Measurements from ENCODE around the gene ITM2B. TPM values are rescaled to one million over a fixed set of nuclear protein-coding genes. Genes with fewer than 3 reads are reported as not detected.
A peak's percentile ranks its signal among the peaks of the same experiment; 100 is the strongest.
"Not testable (repeated sequence)": the region's sequence is repeated elsewhere in the genome, so short reads cannot be mapped to it uniquely, and the experiment has no call there.

ITM2B gene
- total RNA-seq, 1 experiment from 2014 or later: 178 TPM

DNA sequence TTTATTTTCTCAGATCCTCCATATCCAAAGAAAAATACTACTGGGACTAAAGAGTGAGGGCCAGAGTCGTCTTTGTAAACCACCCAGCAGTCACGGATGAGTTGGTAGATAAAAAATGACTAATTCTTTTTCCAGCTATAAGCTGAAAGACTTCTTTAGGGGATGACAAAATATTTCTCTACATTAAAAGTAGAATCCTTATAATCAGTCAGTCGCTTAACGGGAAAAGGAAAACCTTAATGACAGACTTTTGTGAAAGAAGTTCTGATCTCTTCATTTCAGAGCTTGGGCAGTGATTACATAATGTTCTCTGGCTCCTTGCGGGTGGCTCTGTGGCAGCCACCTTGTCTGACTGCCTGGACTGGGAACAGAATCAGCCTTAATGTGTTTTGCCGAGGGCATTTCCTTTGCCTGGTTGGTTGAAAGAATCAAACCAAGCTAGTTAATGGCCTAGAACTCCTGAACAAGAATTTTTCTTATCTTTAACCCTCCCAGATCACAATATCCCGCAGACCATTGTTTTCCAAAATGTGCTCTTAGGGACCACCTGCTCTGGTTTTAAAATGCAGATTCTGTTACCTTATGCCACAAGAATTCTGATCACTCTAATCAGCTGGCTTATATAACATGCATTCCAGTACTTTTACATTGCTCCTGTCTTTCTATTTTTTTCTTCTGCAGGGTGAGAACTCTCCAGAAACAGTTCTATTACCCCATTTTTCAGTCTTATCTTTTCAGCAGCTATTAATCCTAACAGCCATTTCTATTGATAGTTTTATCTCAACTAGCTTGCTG, 2.5 kb downstream of the ITM2B start (continued):
- TF ChIP-seq NFE2L1 (CRISPR knock-in tag; IDR thresholded peaks at IDR 0.05) (no peak), EMX1 (CRISPR knock-in tag; IDR thresholded peaks at IDR 0.05) (no peak)
- TF ChIP-seq, protein P1, sequence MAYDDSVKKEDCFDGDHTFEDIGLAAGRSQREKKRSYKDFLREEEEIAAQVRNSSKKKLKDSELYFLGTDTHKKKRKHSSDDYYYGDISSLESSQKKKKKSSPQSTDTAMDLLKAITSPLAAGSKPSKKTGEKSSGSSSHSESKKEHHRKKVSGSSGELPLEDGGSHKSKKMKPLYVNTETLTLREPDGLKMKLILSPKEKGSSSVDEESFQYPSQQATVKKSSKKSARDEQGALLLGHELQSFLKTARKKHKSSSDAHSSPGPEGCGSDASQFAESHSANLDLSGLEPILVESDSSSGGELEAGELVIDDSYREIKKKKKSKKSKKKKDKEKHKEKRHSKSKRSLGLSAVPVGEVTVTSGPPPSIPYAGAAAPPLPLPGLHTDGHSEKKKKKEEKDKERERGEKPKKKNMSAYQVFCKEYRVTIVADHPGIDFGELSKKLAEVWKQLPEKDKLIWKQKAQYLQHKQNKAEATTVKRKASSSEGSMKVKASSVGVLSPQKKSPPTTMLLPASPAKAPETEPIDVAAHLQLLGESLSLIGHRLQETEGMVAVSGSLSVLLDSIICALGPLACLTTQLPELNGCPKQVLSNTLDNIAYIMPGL (CRISPR knock-in tag; IDR thresholded peaks at IDR 0.05): no peak
- TF ChIP-seq, protein P2, sequence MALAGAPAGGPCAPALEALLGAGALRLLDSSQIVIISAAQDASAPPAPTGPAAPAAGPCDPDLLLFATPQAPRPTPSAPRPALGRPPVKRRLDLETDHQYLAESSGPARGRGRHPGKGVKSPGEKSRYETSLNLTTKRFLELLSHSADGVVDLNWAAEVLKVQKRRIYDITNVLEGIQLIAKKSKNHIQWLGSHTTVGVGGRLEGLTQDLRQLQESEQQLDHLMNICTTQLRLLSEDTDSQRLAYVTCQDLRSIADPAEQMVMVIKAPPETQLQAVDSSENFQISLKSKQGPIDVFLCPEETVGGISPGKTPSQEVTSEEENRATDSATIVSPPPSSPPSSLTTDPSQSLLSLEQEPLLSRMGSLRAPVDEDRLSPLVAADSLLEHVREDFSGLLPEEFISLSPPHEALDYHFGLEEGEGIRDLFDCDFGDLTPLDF (CRISPR knock-in tag; IDR thresholded peaks at IDR 0.05): no peak

GRCh38 chr13:48236528-48237353, 3.7 kb downstream of the ITM2B start:
- Mint-ChIP-seq H3K4me1 (peaks cover 53% of the 10 kb centered on the region), H3K27me3 (ENCODE audit: low read depth) (peaks cover 9% of the 10 kb centered on the region), H3K4me3 (peak overlapping the region; percentile 93), H3K9me3 (no peaks in the 10 kb centered on the region), H3K27ac (peak overlapping the region; percentile 66), H3K36me3 (no peaks in the 10 kb centered on the region)
- CTCF ChIA-PET: interaction anchor here (2.3 kb wide), 1 partner anchor 110 kb away, joined by 8 read pairs; no protein-coding TSS in a partner anchor
- POLR2A ChIA-PET: no interaction called here
- DNase-seq (ENCODE audit: low spot score): no peak
- no peak for ATAC-seq
- peak; percentile 63; the same call in 1 of the 2 replicates for TF ChIP-seq GABPB1 (CRISPR knock-in tag; IDR thresholded peaks at IDR 0.05)
- TF ChIP-seq, protein P3, sequence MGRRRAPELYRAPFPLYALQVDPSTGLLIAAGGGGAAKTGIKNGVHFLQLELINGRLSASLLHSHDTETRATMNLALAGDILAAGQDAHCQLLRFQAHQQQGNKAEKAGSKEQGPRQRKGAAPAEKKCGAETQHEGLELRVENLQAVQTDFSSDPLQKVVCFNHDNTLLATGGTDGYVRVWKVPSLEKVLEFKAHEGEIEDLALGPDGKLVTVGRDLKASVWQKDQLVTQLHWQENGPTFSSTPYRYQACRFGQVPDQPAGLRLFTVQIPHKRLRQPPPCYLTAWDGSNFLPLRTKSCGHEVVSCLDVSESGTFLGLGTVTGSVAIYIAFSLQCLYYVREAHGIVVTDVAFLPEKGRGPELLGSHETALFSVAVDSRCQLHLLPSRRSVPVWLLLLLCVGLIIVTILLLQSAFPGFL (CRISPR knock-in tag; IDR thresholded peaks at IDR 0.05; ENCODE audit: borderline replicate concordance): no peak

DNA sequence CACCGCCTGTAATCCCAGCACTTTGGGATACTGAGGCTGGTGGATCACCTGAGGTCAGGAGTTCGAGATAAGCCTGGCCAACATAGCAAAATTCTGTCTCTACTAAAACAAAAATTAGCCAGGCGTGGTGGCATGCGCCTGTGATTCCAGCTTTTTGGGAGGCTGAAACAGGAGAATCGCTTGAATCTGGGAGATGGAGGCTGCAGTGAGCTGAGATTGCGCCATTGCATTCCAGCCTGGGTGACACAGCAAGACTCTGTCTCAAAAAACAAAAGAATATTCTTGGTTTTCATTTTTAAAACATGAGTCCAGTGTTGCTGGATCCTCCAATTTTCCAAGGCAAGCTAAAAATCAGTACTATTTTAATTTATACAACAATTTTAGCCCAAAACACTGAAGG, 6.4 kb downstream of the ITM2B start:
- DNase-seq (ENCODE audit: low spot score); CTCF ChIA-PET; H3K9me3 Mint-ChIP-seq; POLR2A ChIA-PET; ATAC-seq; H3K27me3 Mint-ChIP-seq (ENCODE audit: low read depth); H3K36me3 Mint-ChIP-seq; H3K4me3 Mint-ChIP-seq; H3K27ac Mint-ChIP-seq: not testable (repeated sequence)
- H3K4me1 Mint-ChIP-seq: peaks cover 46% of the 10 kb centered on the region

DNA sequence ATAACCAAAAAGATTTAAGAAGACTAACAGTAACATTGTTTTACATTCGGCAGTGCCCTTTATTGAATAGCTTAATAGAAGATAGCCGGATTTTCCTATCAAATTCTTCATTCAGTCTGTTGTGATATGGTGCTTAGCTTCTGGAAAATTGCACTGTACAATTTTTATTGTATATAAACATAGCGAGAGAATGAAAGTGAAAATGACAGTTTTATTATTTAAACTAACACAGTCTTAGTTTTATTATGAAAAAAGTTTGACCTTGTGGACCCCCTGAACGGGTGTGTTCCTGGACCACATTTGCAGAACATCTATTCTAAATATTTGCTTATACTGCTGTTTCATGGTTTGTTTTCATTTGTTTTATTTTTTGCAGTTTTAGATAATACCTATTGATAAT, 8.6 kb downstream of the ITM2B start:
- ATAC-seq: no peak
- TF ChIP-seq MLX (CRISPR knock-in tag; IDR thresholded peaks at IDR 0.05) (no peak), NR2C2 (CRISPR knock-in tag; IDR thresholded peaks at IDR 0.05) (no peak), FOXJ3 (CRISPR knock-in tag; IDR thresholded peaks at IDR 0.05; ENCODE audit: borderline replicate concordance) (no peak), GABPB1 (CRISPR knock-in tag; IDR thresholded peaks at IDR 0.05) (no peak)
- TF ChIP-seq, protein P4, sequence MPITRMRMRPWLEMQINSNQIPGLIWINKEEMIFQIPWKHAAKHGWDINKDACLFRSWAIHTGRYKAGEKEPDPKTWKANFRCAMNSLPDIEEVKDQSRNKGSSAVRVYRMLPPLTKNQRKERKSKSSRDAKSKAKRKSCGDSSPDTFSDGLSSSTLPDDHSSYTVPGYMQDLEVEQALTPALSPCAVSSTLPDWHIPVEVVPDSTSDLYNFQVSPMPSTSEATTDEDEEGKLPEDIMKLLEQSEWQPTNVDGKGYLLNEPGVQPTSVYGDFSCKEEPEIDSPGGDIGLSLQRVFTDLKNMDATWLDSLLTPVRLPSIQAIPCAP (CRISPR knock-in tag; IDR thresholded peaks at IDR 0.05): no peak
- no peak overlapping the region for H3K4me3 Mint-ChIP-seq
- peaks cover 25% of the 10 kb centered on the region for H3K4me1 Mint-ChIP-seq
- no peaks in the 10 kb centered on the region for H3K9me3 Mint-ChIP-seq
- no peak for DNase-seq (ENCODE audit: low spot score)
- ChIA-PET POLR2A (no interaction called here), CTCF (no interaction called here)
- H3K27ac Mint-ChIP-seq: no peak overlapping the region
- H3K27me3 Mint-ChIP-seq (ENCODE audit: low read depth): no peaks in the 10 kb centered on the region
- H3K36me3 Mint-ChIP-seq: no peaks in the 10 kb centered on the region
